Activated B cell treated with CpG ODN at 0.5 μM for 24 hours (primary cell): ENCODE results near the gene TMEM87B. TPM values are rescaled to one million over a fixed set of nuclear protein-coding genes. Genes with fewer than 3 reads are reported as not detected.

ENCODE experiments used
- ATAC-seq: fragments of 200-7000 bp; cut with Tn5 transposase; one replicate; pipeline ENCODE4 v1.10.0; 2021; ENCODE audit warnings: low read depth, mild to moderate bottlenecking, moderate library complexity
- CTCF ChIA-PET: fragments of 350-600 bp; sonication (Branson Sonifier 250); formaldehyde crosslinking; loops from one replicate; lab custom pipeline; 2021; ENCODE audit warnings: antibody characterized with exemption; lab: Charles Lee
- POLR2A ChIA-PET: fragments of 350-600 bp; sonication (Branson Sonifier 250); formaldehyde crosslinking; loops from one replicate; lab custom pipeline; 2021; ENCODE audit warnings: antibody characterized with exemption; lab: Charles Lee
- DNase-seq: peaks from one replicate; pipeline ENCODE4 v3.0.0; 2022
- H3K27ac Mint-ChIP-seq: one replicate; pipeline ENCODE4 v1.8.0; 2020; ENCODE audit warnings: mixed read lengths
- H3K27me3 Mint-ChIP-seq: one replicate; pipeline ENCODE4 v1.8.0; 2021; ENCODE audit warnings: mixed read lengths
- H3K36me3 Mint-ChIP-seq: one replicate; pipeline ENCODE4 v1.8.0; 2021; ENCODE audit warnings: low read depth, mixed read lengths
- H3K4me1 Mint-ChIP-seq: one replicate; pipeline ENCODE4 v1.8.0; 2021; ENCODE audit warnings: mixed read lengths
- H3K4me3 Mint-ChIP-seq: one replicate; pipeline ENCODE4 v1.8.0; 2020; ENCODE audit warnings: mild to moderate bottlenecking, mixed read lengths
- H3K9me3 Mint-ChIP-seq: one replicate; pipeline ENCODE4 v1.8.0; 2020; ENCODE audit warnings: mixed read lengths
- intact Hi-C: fragments of 100-400 bp; cut with micrococcal nuclease; formaldehyde crosslinking; loops from one replicate; pipeline ENCODE4 v1.15.1; 2024
- total RNA-seq: library from RNA; stranded (reverse); gene quantifications from 2 replicates; pipeline ENCODE4 v1.2.3, GENCODE V29; 2022
- TF ChIP-seq, protein P1 (sequence below): fragments of 200-600 bp; IDR thresholded peaks from one replicate; pipeline ENCODE4 v1.8.0; 2022; ENCODE audit warnings: antibody characterized with exemption, mild to moderate bottlenecking

The TMEM87B gene
- total RNA-seq, 1 donor from 2014 or later, result 19.8 TPM

DNA sequence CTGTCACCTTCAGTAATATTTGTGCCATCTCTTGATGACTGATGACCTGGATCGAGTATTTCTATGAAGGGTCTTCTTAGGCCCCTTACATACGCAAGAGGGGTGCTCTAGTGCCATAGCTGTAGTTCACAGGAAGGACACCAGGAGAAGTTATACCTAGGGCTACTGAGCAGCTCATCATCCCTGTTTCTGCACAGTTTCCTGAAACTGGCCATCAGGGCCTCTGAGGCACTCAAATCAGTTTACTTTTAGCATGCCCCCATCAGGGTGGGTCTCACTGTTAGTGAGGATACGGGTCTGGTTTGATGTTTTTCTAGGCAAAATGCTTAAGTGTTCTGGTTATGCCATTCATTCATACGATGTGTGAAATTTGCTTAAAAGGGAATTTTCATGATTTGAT is 63.1 kb downstream of the TMEM87B start:
- intact Hi-C loops, result loop anchor here (5.0 kb wide), 1 partner anchor 231 kb away; no protein-coding TSS in a partner anchor
- H3K27ac Mint-ChIP-seq, result no peak overlapping the region
- ATAC-seq (no peak), DNase-seq (no peak)
- H3K36me3 Mint-ChIP-seq, result peaks cover 33% of the 10 kb centered on the region
- peaks cover 1% of the 10 kb centered on the region for H3K4me1 Mint-ChIP-seq
- H3K4me3 Mint-ChIP-seq, result no peak overlapping the region
- H3K9me3 Mint-ChIP-seq, result no peaks in the 10 kb centered on the region
- TF ChIP-seq, protein P1, sequence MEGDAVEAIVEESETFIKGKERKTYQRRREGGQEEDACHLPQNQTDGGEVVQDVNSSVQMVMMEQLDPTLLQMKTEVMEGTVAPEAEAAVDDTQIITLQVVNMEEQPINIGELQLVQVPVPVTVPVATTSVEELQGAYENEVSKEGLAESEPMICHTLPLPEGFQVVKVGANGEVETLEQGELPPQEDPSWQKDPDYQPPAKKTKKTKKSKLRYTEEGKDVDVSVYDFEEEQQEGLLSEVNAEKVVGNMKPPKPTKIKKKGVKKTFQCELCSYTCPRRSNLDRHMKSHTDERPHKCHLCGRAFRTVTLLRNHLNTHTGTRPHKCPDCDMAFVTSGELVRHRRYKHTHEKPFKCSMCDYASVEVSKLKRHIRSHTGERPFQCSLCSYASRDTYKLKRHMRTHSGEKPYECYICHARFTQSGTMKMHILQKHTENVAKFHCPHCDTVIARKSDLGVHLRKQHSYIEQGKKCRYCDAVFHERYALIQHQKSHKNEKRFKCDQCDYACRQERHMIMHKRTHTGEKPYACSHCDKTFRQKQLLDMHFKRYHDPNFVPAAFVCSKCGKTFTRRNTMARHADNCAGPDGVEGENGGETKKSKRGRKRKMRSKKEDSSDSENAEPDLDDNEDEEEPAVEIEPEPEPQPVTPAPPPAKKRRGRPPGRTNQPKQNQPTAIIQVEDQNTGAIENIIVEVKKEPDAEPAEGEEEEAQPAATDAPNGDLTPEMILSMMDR, result no peak
- ChIA-PET POLR2A (interaction anchor here (0.7 kb wide), 1 partner anchor 140 kb away, joined by 3 read pairs; no protein-coding TSS in a partner anchor), CTCF (interaction anchor here (1.1 kb wide), 1 partner anchor 230 kb away, joined by 3 read pairs; no protein-coding TSS in a partner anchor)
- H3K27me3 Mint-ChIP-seq, result no peaks in the 10 kb centered on the region

GRCh38 chr2:112121682-112122254 is 66.7 kb downstream of the TMEM87B start:
- no peak overlapping the region for H3K27ac Mint-ChIP-seq
- POLR2A ChIA-PET, result interaction anchor here (0.5 to 1.0 kb wide), 2 partner anchors 133 to 375 kb away, joined by 3 to 4 read pairs; partner anchors contain the start of gene ZC3H8
- CTCF ChIA-PET, result interaction anchor here (0.7 to 2.8 kb wide), 12 partner anchors 16 to 380 kb away, joined by 3 to 14 read pairs (median 3); partner anchors contain the start of genes FBLN7, RGPD8 and ZC3H8
- peaks cover 29% of the 10 kb centered on the region for H3K36me3 Mint-ChIP-seq
- DNase-seq (no peak), ATAC-seq (no peak)
- TF ChIP-seq, protein P1, result peak; percentile 47
- intact Hi-C loops, result loop anchor here (5.0 kb wide), 2 partner anchors 136 to 381 kb away; partner anchors contain the start of gene ZC3H8
- H3K9me3 Mint-ChIP-seq, result peaks cover 2% of the 10 kb centered on the region
- H3K27me3 Mint-ChIP-seq, result no peaks in the 10 kb centered on the region
- no peak overlapping the region for H3K4me3 Mint-ChIP-seq
- peaks cover 1% of the 10 kb centered on the region for H3K4me1 Mint-ChIP-seq

DNA sequence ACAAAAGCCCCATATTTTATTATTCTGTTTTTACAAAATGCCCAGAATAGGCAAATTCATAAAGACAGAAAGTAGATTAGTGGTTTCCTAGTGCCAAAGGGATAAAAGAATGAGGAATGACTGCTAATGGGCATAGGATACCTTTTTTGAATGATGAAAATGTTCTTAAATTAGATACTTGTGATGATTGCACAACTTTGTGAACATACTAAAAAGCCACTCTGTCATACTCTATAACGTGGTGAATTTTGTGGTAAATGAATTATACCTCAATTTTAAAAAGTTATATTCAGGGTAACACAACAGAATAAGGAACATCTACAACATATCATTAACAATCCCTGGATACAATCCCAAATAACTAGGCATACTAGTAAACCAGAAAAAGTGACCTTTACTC is 74.0 kb downstream of the TMEM87B start:
- Mint-ChIP-seq H3K4me3 (no peak overlapping the region), H3K27me3 (no peaks in the 10 kb centered on the region), H3K36me3 (peaks cover 5% of the 10 kb centered on the region), H3K27ac (no peak overlapping the region), H3K9me3 (peaks cover 16% of the 10 kb centered on the region), H3K4me1 (no peaks in the 10 kb centered on the region)
- ATAC-seq, result no peak
- intact Hi-C loops, result no loop called here
- POLR2A ChIA-PET, result no interaction called here
- CTCF ChIA-PET, result no interaction called here
- TF ChIP-seq, protein P1, result no peak
- no peak for DNase-seq

GRCh38 chr2:112133344-112133743 is 78.3 kb downstream of the TMEM87B start:
- CTCF ChIA-PET, result no interaction called here
- peaks cover 8% of the 10 kb centered on the region for H3K4me1 Mint-ChIP-seq
- H3K4me3 Mint-ChIP-seq, result no peak overlapping the region

GRCh38 chr2:112134120-112134519 is 79.1 kb downstream of the TMEM87B start:
- H3K9me3 Mint-ChIP-seq, result peaks cover 7% of the 10 kb centered on the region
- ATAC-seq (no peak), DNase-seq (no peak)
- H3K4me3 Mint-ChIP-seq, result no peak overlapping the region
- CTCF ChIA-PET, result interaction anchor here (0.6 kb wide), 1 partner anchor 217 kb away, joined by 3 read pairs; no protein-coding TSS in a partner anchor
- peaks cover 11% of the 10 kb centered on the region for H3K4me1 Mint-ChIP-seq
- H3K27ac Mint-ChIP-seq, result no peak overlapping the region
- TF ChIP-seq, protein P1, result no peak
- H3K36me3 Mint-ChIP-seq, result peaks cover 3% of the 10 kb centered on the region
- POLR2A ChIA-PET, result no interaction called here
- intact Hi-C loops, result no loop called here
- peaks cover 7% of the 10 kb centered on the region for H3K27me3 Mint-ChIP-seq

More at GRCh38 chr2:112133344-112133743, 78.3 kb downstream of the TMEM87B start:
- ATAC-seq, result no peak
- TF ChIP-seq, protein P1, result no peak
- peaks cover 7% of the 10 kb centered on the region for H3K27me3 Mint-ChIP-seq
- H3K27ac Mint-ChIP-seq, result no peak overlapping the region
- H3K36me3 Mint-ChIP-seq, result peaks cover 3% of the 10 kb centered on the region
- H3K9me3 Mint-ChIP-seq, result peaks cover 8% of the 10 kb centered on the region
- intact Hi-C loops, result no loop called here
- POLR2A ChIA-PET, result no interaction called here
- DNase-seq, result no peak
